ENCODE measurements around the gene RPRD2. TPM values are rescaled to one million over a fixed set of nuclear protein-coding genes. Genes with fewer than 3 reads are reported as not detected.

The RPRD2 gene
- total and polyA plus RNA-seq, 9 of the 15 experiments (the other 6 are each of a cell fraction or from before 2014, with no cell fraction given): 1.5 to 21.6 (median 7.7) TPM

DNA sequence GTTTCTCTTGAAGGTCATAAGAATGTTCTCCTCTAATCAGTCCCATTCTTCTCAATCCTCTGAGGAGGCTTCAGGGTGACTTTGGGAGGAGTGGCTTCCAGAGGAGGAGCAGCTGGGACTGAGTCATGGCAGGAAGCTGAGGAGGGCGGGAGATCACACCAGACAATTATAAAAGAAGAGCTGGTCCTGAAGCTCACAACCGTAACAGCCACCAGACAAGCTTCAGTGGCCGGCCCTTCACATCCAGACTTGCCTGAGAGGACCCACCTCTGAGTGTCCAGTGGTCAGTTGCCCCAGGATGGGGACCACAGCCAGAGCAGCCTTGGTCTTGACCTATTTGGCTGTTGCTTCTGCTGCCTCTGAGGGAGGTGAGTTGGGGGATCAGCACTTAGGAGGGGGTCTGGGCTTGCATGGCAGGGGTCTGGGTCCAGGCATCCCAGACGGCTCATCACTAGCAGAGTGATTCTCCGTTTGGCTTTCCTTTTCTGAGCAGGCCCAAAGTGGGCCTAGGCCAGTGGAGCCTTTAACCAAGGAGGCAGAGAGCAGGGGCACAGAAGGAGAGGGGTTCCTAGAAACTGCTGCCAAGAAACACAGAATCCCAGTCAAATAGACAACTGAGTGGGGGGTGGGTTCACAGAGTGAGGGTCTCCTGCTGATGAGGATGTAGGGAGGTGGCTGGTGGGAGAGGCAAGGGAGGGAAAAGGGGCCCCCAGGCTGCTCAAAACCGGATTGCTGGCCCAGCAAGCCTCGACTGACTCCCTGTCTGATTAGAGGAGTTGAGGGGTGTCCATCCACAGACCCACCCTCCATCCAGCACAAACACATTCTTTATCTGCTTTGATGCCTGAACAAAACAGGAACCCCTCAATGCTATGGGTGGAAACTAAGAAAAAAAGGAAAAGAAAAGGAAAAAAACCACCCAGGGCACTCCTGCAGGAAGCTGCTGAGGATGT is 144.2 kb downstream of the RPRD2 start, which contains the start of gene ECM1 (continued):
- TF ChIP-seq, protein P1, sequence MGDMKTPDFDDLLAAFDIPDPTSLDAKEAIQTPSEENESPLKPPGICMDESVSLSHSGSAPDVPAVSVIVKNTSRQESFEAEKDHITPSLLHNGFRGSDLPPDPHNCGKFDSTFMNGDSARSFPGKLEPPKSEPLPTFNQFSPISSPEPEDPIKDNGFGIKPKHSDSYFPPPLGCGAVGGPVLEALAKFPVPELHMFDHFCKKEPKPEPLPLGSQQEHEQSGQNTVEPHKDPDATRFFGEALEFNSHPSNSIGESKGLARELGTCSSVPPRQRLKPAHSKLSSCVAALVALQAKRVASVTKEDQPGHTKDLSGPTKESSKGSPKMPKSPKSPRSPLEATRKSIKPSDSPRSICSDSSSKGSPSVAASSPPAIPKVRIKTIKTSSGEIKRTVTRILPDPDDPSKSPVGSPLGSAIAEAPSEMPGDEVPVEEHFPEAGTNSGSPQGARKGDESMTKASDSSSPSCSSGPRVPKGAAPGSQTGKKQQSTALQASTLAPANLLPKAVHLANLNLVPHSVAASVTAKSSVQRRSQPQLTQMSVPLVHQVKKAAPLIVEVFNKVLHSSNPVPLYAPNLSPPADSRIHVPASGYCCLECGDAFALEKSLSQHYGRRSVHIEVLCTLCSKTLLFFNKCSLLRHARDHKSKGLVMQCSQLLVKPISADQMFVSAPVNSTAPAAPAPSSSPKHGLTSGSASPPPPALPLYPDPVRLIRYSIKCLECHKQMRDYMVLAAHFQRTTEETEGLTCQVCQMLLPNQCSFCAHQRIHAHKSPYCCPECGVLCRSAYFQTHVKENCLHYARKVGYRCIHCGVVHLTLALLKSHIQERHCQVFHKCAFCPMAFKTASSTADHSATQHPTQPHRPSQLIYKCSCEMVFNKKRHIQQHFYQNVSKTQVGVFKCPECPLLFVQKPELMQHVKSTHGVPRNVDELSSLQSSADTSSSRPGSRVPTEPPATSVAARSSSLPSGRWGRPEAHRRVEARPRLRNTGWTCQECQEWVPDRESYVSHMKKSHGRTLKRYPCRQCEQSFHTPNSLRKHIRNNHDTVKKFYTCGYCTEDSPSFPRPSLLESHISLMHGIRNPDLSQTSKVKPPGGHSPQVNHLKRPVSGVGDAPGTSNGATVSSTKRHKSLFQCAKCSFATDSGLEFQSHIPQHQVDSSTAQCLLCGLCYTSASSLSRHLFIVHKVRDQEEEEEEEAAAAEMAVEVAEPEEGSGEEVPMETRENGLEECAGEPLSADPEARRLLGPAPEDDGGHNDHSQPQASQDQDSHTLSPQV (IDR thresholded peaks at IDR 0.05): peak; percentile 68; the same call in 1 of the 2 replicates
- no peak for TF ChIP-seq NFIC (IDR thresholded peaks at IDR 0.05)
- TF ChIP-seq MAFF (IDR thresholded peaks at IDR 0.05; ENCODE audit: low read length): peak; percentile 25; the same call in 1 of the 2 replicates
- TF ChIP-seq CBFA2T3 (IDR thresholded peaks at IDR 0.05): peak; percentile 24; the same call in 1 of the 2 replicates
- TF ChIP-seq RBM14 (IDR thresholded peaks at IDR 0.05; ENCODE audit: borderline replicate concordance, insufficient read depth, low read depth, low read length): no peak
- TF ChIP-seq, protein P2, sequence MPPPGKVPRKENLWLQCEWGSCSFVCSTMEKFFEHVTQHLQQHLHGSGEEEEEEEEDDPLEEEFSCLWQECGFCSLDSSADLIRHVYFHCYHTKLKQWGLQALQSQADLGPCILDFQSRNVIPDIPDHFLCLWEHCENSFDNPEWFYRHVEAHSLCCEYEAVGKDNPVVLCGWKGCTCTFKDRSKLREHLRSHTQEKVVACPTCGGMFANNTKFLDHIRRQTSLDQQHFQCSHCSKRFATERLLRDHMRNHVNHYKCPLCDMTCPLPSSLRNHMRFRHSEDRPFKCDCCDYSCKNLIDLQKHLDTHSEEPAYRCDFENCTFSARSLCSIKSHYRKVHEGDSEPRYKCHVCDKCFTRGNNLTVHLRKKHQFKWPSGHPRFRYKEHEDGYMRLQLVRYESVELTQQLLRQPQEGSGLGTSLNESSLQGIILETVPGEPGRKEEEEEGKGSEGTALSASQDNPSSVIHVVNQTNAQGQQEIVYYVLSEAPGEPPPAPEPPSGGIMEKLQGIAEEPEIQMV (tag; conservative IDR thresholded peaks at IDR 0.05; ENCODE audit: low read depth): no peak
- TF ChIP-seq MAFK (IDR thresholded peaks at IDR 0.05; ENCODE audit: low read length): peak; percentile 37; the same call in 1 of the 2 replicates
- no peak for TF ChIP-seq MEF2A (IDR thresholded peaks at IDR 0.05; ENCODE audit: control insufficient read depth, low read depth, low read length)
- TF ChIP-seq ZNF445 (CRISPR knock-in tag; IDR thresholded peaks at IDR 0.05; ENCODE audit: low read depth): no peak
- no peak for TF ChIP-seq ZBTB8A (IDR thresholded peaks at IDR 0.05; ENCODE audit: partially characterized antibody)
- no peak for TF ChIP-seq ZNF133 (CRISPR knock-in tag; IDR thresholded peaks at IDR 0.05)
- no peak for TF ChIP-seq SP1 (CRISPR knock-in tag; IDR thresholded peaks at IDR 0.05)
- TF ChIP-seq NR2C2 (CRISPR knock-in tag; IDR thresholded peaks at IDR 0.05): no peak
- no peak for TF ChIP-seq NR2C2 (tag; IDR thresholded peaks at IDR 0.05)
- TF ChIP-seq BRD4 (IDR thresholded peaks at IDR 0.05): no peak
- TF ChIP-seq, protein P3, sequence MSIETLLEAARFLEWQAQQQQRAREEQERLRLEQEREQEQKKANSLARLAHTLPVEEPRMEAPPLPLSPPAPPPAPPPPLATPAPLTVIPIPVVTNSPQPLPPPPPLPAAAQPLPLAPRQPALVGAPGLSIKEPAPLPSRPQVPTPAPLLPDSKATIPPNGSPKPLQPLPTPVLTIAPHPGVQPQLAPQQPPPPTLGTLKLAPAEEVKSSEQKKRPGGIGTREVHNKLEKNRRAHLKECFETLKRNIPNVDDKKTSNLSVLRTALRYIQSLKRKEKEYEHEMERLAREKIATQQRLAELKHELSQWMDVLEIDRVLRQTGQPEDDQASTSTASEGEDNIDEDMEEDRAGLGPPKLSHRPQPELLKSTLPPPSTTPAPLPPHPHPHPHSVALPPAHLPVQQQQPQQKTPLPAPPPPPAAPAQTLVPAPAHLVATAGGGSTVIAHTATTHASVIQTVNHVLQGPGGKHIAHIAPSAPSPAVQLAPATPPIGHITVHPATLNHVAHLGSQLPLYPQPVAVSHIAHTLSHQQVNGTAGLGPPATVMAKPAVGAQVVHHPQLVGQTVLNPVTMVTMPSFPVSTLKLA (conservative IDR thresholded peaks at IDR 0.05): no peak
- no peak for TF ChIP-seq ZNF311 (CRISPR knock-in tag; IDR thresholded peaks at IDR 0.05)
- TF ChIP-seq ZNF384 (IDR thresholded peaks at IDR 0.05; ENCODE audit: low read depth, low read length): no peak
- TF ChIP-seq HDGF (IDR thresholded peaks at IDR 0.05): no peak
- peak; percentile 17; the same call in 1 of the 2 replicates for TF ChIP-seq PKNOX1 (IDR thresholded peaks at IDR 0.05)
